Thyroid gland (tissue), 4 donors: ENCODE measurements around the gene SH2D5.

Source experiments
- POLR2A ChIP-seq, 2 donors: fragments of 450-650 bp; IDR thresholded peaks; one replicate each; pipeline ENCODE4 v1.6.1; 2017; ENCODE audit warnings: antibody characterized with exemption in 2 of 2, mild to moderate bottlenecking in 2 of 2, moderate library complexity in 1 of 2
- TF ChIP-seq, protein P1 (sequence below), 6 experiments: fragments of 200-600 bp in 3 of 6; fragments of 450-650 bp in 3 of 6; sonication (generic) in 3 of 6; IDR thresholded peaks; one replicate each; pipeline ENCODE4 v1.5.1; 2016 to 2019; ENCODE audit warnings: antibody characterized with exemption in 6 of 6, mild to moderate bottlenecking in 2 of 6, inconsistent platforms in 1 of 6, moderate library complexity in 1 of 6

DNA sequence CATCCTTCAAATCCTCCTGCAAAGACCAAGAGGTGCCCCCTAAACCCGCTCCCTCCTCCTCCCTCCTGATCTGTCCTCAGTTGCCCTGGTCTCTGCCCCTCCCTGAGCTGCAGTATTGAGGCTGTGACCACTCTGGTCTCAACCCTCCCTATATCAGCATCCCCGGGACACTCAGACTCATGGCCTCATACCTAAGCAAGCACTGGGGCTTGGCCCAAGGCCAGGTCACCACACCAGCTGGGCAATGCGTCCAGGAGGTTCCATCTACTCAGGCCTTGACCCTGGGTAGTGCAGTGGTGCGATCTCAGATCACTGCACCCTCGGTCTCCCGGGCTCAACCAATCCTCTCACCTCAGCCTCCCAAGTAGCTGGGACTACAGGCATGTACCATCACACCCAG, 24.4 kb downstream of the SH2D5 start:
- TF ChIP-seq, protein P1, sequence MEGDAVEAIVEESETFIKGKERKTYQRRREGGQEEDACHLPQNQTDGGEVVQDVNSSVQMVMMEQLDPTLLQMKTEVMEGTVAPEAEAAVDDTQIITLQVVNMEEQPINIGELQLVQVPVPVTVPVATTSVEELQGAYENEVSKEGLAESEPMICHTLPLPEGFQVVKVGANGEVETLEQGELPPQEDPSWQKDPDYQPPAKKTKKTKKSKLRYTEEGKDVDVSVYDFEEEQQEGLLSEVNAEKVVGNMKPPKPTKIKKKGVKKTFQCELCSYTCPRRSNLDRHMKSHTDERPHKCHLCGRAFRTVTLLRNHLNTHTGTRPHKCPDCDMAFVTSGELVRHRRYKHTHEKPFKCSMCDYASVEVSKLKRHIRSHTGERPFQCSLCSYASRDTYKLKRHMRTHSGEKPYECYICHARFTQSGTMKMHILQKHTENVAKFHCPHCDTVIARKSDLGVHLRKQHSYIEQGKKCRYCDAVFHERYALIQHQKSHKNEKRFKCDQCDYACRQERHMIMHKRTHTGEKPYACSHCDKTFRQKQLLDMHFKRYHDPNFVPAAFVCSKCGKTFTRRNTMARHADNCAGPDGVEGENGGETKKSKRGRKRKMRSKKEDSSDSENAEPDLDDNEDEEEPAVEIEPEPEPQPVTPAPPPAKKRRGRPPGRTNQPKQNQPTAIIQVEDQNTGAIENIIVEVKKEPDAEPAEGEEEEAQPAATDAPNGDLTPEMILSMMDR (IDR thresholded peaks at IDR 0.05) = no peak
- TF ChIP-seq POLR2A (IDR thresholded peaks at IDR 0.05) = no peak
